A549 (cell line): ENCODE measurements around the gene KIAA1614. TPM values are rescaled to one million over a fixed set of nuclear protein-coding genes. Genes with fewer than 3 reads are reported as not detected.

Experiments
- ATAC-seq, 2 experiments: fragments of 200-7000 bp in 1 of 2; fragments of >200 bp in 1 of 2; cut with Nextera tagmentation in 1 of 2; cut with Tn5 transposase in 1 of 2; 3 replicates each; pipeline versions ENCODE4 v1.8.0 to v1.9.1; 2018 to 2020; ENCODE audit warnings: mild to moderate bottlenecking in 1 of 2, moderate library complexity in 1 of 2
- CTCF ChIA-PET: fragments of 300-600 bp; sonication (Branson Sonifier 250); formaldehyde crosslinking; extraction: SDS; loops from one replicate; lab custom pipeline; 2021; ENCODE audit warnings: antibody characterized with exemption, inconsistent platforms; lab: Yijun Ruan, JAX
- POLR2A ChIA-PET: fragments of 350-600 bp; formaldehyde crosslinking; extraction: SDS; loops from one replicate; lab custom pipeline; 2021; ENCODE audit warnings: antibody characterized with exemption, inconsistent platforms; lab: Yijun Ruan, JAX
- DNase-seq, 2 experiments: peaks; one replicate each; pipeline versions ENCODE4 v3.0.0 to v3.0.0-alpha.2; 2011 to 2016; ENCODE audit warnings: low read depth in 1 of 2, low spot score in 1 of 2
- FAIRE-seq: peaks from 2 replicates; lab custom pipeline; 2011; peaks lifted over from hg19 to GRCh38; lab: Jason Lieb, UNC
- H3K27ac ChIP-seq, 2 experiments: fragments of >200 bp; sonication (Bioruptor Twin); formaldehyde crosslinking; 3 replicates each; pipeline ENCODE4 v1.5.1; 2016 to 2017
- H3K4me1 ChIP-seq: fragments of >200 bp; sonication (Bioruptor Twin); formaldehyde crosslinking; 3 replicates; pipeline ENCODE4 v1.6.1; 2016
- H3K4me2 ChIP-seq: fragments of >200 bp; sonication (Bioruptor Twin); formaldehyde crosslinking; 3 replicates; pipeline ENCODE4 v1.6.1; 2016
- H3K4me3 ChIP-seq: fragments of >200 bp; sonication (Bioruptor Twin); formaldehyde crosslinking; 3 replicates; pipeline ENCODE4 v1.5.1; 2016
- H3K9me3 ChIP-seq: fragments of >200 bp; sonication (Bioruptor Twin); formaldehyde crosslinking; 3 replicates; pipeline ENCODE4 v1.6.1; 2016
- BCL3 ChIP-seq: fragments of >200 bp; sonication (Bioruptor Twin); formaldehyde crosslinking; IDR thresholded peaks from 3 replicates; pipeline ENCODE4 v1.6.1; 2016
- CEBPB ChIP-seq, 2 experiments: fragments of >200 bp in 1 of 2; sonication (Bioruptor Twin) in 1 of 2; formaldehyde crosslinking in 1 of 2; IDR thresholded peaks; 2 replicates each; pipeline ENCODE4 v1.6.1; 2012 to 2016
- CHD2 ChIP-seq: fragments of 150-350 bp; IDR thresholded peaks from 2 replicates; pipeline ENCODE4 v1.6.1; 2014; ENCODE audit warnings: low read length; ENCODE audit not compliant: partially characterized antibody
- E2F6 ChIP-seq: IDR thresholded peaks from 2 replicates; pipeline ENCODE4 v1.6.1; 2012; ENCODE audit warnings: low read depth, borderline replicate concordance
- EP300 ChIP-seq, 2 experiments: fragments of >200 bp; sonication (Bioruptor Twin); formaldehyde crosslinking; IDR thresholded peaks; 2 replicates in 1 of 2; 3 replicates in 1 of 2; pipeline ENCODE4 v1.6.1; 2016 to 2017
- FOSB ChIP-seq: fragments of 250-450 bp; sonication (Bioruptor Pico); IDR thresholded peaks from 2 replicates; pipeline ENCODE4 v1.5.0; 2020; ENCODE audit warnings: mild to moderate bottlenecking, moderate library complexity
- FOXS1 ChIP-seq: fragments of 250-450 bp; sonication (Bioruptor Pico); IDR thresholded peaks from 2 replicates; pipeline ENCODE4 v1.5.0; 2020; ENCODE audit warnings: mild to moderate bottlenecking, moderate library complexity
- HOXB13 ChIP-seq: fragments of 250-450 bp; sonication (Bioruptor Pico); IDR thresholded peaks from 2 replicates; pipeline ENCODE4 v1.5.0; 2020; ENCODE audit warnings: low read depth, mild to moderate bottlenecking, moderate library complexity
- HOXB5 ChIP-seq: fragments of 250-450 bp; sonication (Bioruptor Pico); IDR thresholded peaks from 2 replicates; pipeline ENCODE4 v1.5.0; 2020; ENCODE audit warnings: mild to moderate bottlenecking, moderate library complexity
- JUN ChIP-seq, 2 experiments: fragments of >200 bp; sonication (Bioruptor Twin); formaldehyde crosslinking; IDR thresholded peaks; 2 replicates in 1 of 2; 3 replicates in 1 of 2; pipeline ENCODE4 v1.6.1; 2016 to 2017
- JUNB ChIP-seq: fragments of >200 bp; sonication (Bioruptor Twin); formaldehyde crosslinking; IDR thresholded peaks from 2 replicates; pipeline ENCODE4 v1.6.1; 2016
- KDM5A ChIP-seq: fragments of 200-600 bp; sonication (generic); IDR thresholded peaks from 2 replicates; pipeline ENCODE4 v1.6.1; 2016; ENCODE audit warnings: antibody characterized with exemption, mild to moderate bottlenecking
- MYC ChIP-seq: IDR thresholded peaks from 2 replicates; pipeline ENCODE4 v1.6.1; 2012; ENCODE audit warnings: mild to moderate bottlenecking, inconsistent platforms, low read length, improper control_type of control experiment, borderline replicate concordance
- NFE2L2 ChIP-seq: fragments of 150-350 bp; conservative IDR thresholded peaks from 2 replicates; pipeline ENCODE4 v1.6.1; 2014; ENCODE audit warnings: low read length
- NR3C1 ChIP-seq: fragments of >200 bp; sonication (Bioruptor Twin); formaldehyde crosslinking; IDR thresholded peaks from 3 replicates; pipeline ENCODE4 v1.6.1; 2017
- POLR2A ChIP-seq: IDR thresholded peaks from 2 replicates; pipeline ENCODE4 v1.6.1; 2012; ENCODE audit warnings: mild to moderate bottlenecking, low read length
- RFX5 ChIP-seq: fragments of 450-650 bp; IDR thresholded peaks from 2 replicates; pipeline ENCODE4 v1.7.1; 2014; ENCODE audit warnings: antibody characterized with exemption, mild to moderate bottlenecking, moderate library complexity
- SREBF2 ChIP-seq: fragments of 450-650 bp; IDR thresholded peaks from 2 replicates; pipeline ENCODE4 v1.6.1; 2014; ENCODE audit warnings: mild to moderate bottlenecking, moderate library complexity
- TFCP2L1 ChIP-seq: fragments of 250-450 bp; sonication (Bioruptor Pico); IDR thresholded peaks from 2 replicates; pipeline ENCODE4 v1.5.0; 2021; ENCODE audit warnings: mild to moderate bottlenecking
- TP53 ChIP-seq: fragments of 250-450 bp; sonication (Bioruptor Pico); IDR thresholded peaks from 2 replicates; pipeline ENCODE4 v1.5.0; 2021; ENCODE audit warnings: mild to moderate bottlenecking, moderate library complexity
- USF2 ChIP-seq: fragments of 450-650 bp; IDR thresholded peaks from 2 replicates; pipeline ENCODE4 v1.6.1; 2014; ENCODE audit warnings: antibody characterized with exemption
- ZFP36 ChIP-seq: fragments of 450-650 bp; IDR thresholded peaks from 2 replicates; pipeline ENCODE4 v1.6.1; 2014; ENCODE audit warnings: borderline replicate concordance; ENCODE audit not compliant: partially characterized antibody
- whole genome bisulfite sequencing: methylation state at CpG from one replicate; pipeline ENCODE4 v1.1.6; 2017; ENCODE audit errors: missing lambda C conversion rate; 5-methylcytosine and 5-hydroxymethylcytosine counted together
- polyA plus RNA-seq, 4 experiments: library from polyadenylated mRNA; depleted of rRNA in 3 of 4; stranded (reverse); fragments of >200 nt; fragmentation: RNase III in 1 of 4; extraction: RNeasy Plus Mini Kit Qiagen cat#74134 plus additional on column Dnase treatment in 1 of 4; gene quantifications; 2 replicates in 3 of 4; 3 replicates in 1 of 4; pipeline ENCODE4 v1.2.3, GENCODE V29; 2011 to 2017
- TF ChIP-seq, protein P1 (sequence below): fragments of 250-450 bp; sonication (Bioruptor Pico); IDR thresholded peaks from 2 replicates; pipeline ENCODE4 v1.5.0; 2021; ENCODE audit warnings: mild to moderate bottlenecking, moderate library complexity, borderline replicate concordance
- TF ChIP-seq, protein P2 (sequence below): fragments of 150-350 bp; IDR thresholded peaks from 2 replicates; pipeline ENCODE4 v1.6.1; 2014; ENCODE audit warnings: low read depth, mild to moderate bottlenecking, low read length
- TF ChIP-seq, protein P3 (sequence below): fragments of >200 bp; sonication (Bioruptor Twin); formaldehyde crosslinking; IDR thresholded peaks from 2 replicates; pipeline ENCODE4 v1.6.1; 2016
- TF ChIP-seq, protein P4 (sequence below): fragments of 250-450 bp; sonication (Bioruptor Pico); IDR thresholded peaks from 2 replicates; pipeline ENCODE4 v1.5.0; 2020; ENCODE audit warnings: low read depth, mild to moderate bottlenecking, moderate library complexity
- TF ChIP-seq, protein P5 (sequence below): IDR thresholded peaks from 2 replicates; pipeline ENCODE4 v1.6.1; 2012

Gene KIAA1614
- polyA plus RNA-seq, 2 of the 4 experiments (the other 2 are of a cell fraction), result 0.25 to 0.84 TPM

DNA sequence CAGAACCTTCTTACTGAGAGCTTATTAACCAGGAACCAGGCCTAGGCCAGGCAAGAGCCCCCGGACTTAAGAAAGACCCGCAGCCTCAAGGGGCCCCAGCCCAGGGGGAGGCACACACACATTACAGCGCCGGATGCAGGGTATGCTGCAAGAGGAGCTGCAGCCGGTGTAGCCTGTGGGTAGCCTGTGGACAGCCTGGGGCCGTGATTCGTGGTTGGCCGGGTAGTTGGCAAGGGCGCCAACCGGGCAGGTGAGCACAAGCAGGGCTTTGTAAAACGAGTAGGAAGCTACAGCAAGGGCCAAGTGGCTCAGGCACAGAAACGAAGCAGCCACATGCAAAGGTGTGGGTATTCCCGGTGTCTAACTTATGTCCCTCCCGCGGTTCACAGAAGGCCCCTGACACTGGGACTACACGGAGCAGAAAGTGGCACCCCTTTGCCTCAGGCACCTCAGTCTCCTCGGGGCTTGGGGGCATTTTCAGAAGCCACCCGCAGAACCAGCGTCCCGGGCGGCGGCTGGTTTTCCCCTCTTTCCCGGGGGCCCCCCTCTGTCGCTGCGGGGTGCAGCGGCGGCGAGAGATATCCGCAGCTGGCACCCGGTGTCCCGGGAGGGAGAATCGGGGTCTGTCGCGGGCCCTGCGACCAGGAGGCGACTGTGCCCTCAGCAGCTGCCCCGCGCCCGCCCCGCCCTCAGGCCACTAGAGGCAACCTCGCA is 40.8 kb downstream of the KIAA1614 start (continued):
- no peak for TF ChIP-seq NR3C1
- TF ChIP-seq, protein P1, sequence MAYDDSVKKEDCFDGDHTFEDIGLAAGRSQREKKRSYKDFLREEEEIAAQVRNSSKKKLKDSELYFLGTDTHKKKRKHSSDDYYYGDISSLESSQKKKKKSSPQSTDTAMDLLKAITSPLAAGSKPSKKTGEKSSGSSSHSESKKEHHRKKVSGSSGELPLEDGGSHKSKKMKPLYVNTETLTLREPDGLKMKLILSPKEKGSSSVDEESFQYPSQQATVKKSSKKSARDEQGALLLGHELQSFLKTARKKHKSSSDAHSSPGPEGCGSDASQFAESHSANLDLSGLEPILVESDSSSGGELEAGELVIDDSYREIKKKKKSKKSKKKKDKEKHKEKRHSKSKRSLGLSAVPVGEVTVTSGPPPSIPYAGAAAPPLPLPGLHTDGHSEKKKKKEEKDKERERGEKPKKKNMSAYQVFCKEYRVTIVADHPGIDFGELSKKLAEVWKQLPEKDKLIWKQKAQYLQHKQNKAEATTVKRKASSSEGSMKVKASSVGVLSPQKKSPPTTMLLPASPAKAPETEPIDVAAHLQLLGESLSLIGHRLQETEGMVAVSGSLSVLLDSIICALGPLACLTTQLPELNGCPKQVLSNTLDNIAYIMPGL, result no peak
- TF ChIP-seq EP300 (IDR thresholded peaks at IDR 0.05), result no peak
- TF ChIP-seq CEBPB (IDR thresholded peaks at IDR 0.05), result no peak

GRCh38 chr1:180954005-180954800 is 41.5 kb downstream of the KIAA1614 start:
- Histone ChIP-seq H3K27ac (peak overlapping the region; percentile 87 to 96), H3K9me3 (no peaks in the 10 kb centered on the region), H3K4me2 (peak overlapping the region; percentile 90), H3K4me3 (peak overlapping the region; percentile 67), H3K4me1 (peaks cover 8% of the 10 kb centered on the region; the same call in 2 of the 3 replicates)
- ChIA-PET POLR2A (no interaction called here), CTCF (interaction anchor here (0.8 to 1.0 kb wide), 2 partner anchors 17 to 189 kb away, joined by 3 to 4 read pairs; no protein-coding TSS in a partner anchor)
- peak; percentile 69 to 84 for ATAC-seq
- peak; percentile 40 to 61 for DNase-seq
- 54% methylated on average over 7 of the region's 74 CpGs for WGBS
- no peak for FAIRE-seq
- TF ChIP-seq JUN (IDR thresholded peaks at IDR 0.05) (0 out of 5 replicates have a peak, but pooled peaks of 1 of the 2 experiments have one; percentile 39), POLR2A (0 out of 2 replicates have a peak, but pooled peaks have one; percentile 38), USF2 (no peak), RFX5 (no peak), HOXB13 (CRISPR knock-in tag) (no peak), EP300 (IDR thresholded peaks at IDR 0.05) (no peak), JUNB (no peak), E2F6 (peak; percentile 79; the same call in 1 of the 2 replicates), FOSB (CRISPR knock-in tag) (no peak), HOXB5 (CRISPR knock-in tag) (no peak), ZFP36 (no peak), TFCP2L1 (CRISPR knock-in tag) (no peak), KDM5A (no peak), FOXS1 (CRISPR knock-in tag) (no peak), TP53 (CRISPR knock-in tag) (0 out of 2 replicates have a peak, but pooled peaks have one; percentile 51), CHD2 (no peak), NR3C1 (no peak), SREBF2 (no peak), MYC (no peak), BCL3 (no peak), NFE2L2 (no peak)
- TF ChIP-seq, protein P2, sequence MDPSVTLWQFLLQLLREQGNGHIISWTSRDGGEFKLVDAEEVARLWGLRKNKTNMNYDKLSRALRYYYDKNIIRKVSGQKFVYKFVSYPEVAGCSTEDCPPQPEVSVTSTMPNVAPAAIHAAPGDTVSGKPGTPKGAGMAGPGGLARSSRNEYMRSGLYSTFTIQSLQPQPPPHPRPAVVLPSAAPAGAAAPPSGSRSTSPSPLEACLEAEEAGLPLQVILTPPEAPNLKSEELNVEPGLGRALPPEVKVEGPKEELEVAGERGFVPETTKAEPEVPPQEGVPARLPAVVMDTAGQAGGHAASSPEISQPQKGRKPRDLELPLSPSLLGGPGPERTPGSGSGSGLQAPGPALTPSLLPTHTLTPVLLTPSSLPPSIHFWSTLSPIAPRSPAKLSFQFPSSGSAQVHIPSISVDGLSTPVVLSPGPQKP, result no peak
- TF ChIP-seq, protein P3, sequence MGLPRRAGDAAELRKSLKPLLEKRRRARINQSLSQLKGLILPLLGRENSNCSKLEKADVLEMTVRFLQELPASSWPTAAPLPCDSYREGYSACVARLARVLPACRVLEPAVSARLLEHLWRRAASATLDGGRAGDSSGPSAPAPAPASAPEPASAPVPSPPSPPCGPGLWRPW, result no peak
- TF ChIP-seq, protein P1, result no peak
- TF ChIP-seq, protein P4, sequence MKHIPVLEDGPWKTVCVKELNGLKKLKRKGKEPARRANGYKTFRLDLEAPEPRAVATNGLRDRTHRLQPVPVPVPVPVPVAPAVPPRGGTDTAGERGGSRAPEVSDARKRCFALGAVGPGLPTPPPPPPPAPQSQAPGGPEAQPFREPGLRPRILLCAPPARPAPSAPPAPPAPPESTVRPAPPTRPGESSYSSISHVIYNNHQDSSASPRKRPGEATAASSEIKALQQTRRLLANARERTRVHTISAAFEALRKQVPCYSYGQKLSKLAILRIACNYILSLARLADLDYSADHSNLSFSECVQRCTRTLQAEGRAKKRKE (CRISPR knock-in tag), result no peak
- TF ChIP-seq, protein P5, sequence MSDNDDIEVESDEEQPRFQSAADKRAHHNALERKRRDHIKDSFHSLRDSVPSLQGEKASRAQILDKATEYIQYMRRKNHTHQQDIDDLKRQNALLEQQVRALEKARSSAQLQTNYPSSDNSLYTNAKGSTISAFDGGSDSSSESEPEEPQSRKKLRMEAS, result peak; percentile 75; the same call in 1 of the 2 replicates
